Measurements from ENCODE around the gene CYP24A1.

Gene CYP24A1

DNA sequence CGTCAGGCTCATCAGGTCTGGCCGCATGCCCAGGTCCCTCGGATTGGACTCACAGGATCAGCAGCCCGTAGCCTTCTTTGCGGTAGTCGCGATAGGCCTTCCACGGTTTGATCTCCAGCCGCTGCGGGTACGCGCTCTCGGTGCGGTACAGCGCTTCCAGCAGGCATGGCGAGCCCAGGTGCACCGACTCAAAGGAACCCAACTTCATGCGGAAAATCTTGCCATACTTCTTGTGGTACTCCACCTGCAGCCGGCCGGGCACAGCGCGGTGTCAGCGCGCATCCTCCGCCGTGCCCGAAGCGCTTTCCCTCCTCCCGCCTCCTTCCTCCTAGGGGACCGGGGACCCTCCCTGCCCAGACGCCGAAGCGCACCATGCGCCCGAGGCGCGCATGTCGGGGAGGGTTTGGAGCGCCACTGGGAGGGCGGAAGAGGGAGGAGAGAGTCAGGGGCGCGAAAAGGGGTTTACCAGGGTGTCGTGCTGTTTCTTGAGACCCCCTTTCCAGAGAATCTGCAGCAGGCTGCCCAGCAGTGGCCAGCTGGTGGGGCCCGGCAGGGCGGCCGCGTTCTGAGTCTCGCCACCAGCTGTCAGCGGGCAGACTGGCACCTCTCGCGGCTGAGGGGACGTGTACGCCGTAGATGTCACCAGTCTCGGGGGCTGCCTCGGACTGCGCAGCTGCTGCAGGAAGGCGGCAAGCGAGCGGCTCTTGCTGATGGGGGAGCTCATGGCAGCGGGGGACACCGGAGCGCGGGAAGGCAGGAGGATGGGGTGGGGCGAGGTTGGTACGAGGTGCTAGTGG, 732 bp downstream of the CYP24A1 start:
- peak; percentile 29 for DNase-seq

DNA sequence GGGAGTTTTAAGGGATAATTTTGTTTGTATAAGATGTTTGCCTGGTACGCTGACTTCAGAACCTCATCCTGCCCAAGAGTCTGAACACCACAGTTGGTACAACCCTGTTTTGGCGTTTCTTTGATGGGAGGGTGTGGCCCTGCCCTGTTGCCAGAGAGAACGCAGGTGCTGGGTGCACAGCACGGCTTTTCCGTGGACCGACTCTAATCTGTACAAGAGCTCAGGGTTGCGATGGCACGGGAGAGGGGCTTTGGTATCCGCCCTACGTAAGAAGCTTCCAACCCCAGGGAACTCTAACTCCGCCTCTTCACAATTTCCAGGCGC, 1.3 kb downstream of the CYP24A1 start:
- no peak for DNase-seq

GRCh38 chr20:54170963-54171362, 2.8 kb downstream of the CYP24A1 start:
- no peak for DNase-seq

GRCh38 chr20:54170026-54170471, 3.7 kb downstream of the CYP24A1 start:
- no peak for DNase-seq

- DNase-seq: no peak
These were observed 4.6 kb downstream of the CYP24A1 start for GRCh38 chr20:54168961-54169862.

DNA sequence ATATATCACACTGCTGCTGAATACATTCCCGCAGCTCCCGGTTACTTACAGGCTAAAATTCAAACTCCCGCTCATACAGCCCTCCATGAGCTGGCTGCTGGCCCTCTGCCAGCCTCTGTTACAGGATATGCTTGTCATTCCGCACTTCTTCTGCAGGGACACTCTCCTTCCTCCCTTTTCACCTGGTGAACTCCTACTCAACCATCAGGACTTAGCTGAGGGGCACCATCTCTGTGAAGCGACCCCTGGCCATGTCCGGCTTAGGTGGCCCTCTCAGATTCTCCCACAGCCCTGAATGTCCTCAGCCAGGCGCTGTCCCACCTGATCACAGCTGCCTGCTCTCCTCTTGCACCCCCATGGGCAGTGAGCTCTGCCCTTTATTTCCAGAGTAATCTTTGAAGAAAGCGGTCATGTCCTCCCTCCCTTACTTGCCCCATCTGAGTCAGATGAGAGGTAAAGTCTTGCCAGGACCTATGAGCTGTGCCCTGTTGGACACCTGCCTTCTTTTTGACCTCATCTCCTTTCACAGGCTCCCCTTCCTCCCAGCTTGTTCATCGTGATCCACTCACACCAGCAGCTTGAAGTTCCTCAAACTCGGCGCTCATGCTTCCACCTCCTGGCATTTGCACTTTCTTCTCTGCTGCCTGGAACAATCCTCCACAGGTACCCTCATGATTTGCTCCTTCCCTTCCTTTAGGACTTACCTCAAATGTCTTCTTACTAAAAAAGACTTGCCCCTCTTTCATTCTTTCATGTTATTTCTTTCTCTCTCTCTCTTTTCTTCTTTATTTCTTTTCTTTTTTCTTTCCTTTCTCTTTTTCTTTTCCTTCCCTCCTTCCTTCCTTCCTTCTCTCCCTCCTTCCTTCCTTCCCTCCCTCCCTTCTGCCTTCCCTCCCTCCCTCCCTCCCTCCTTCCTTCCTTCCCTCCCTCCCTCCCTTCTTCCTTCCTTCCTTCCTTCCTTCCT, 5.6 kb downstream of the CYP24A1 start:
- DNase-seq: peak; percentile 58

- no peak for DNase-seq
These were observed 6.7 kb downstream of the CYP24A1 start for GRCh38 chr20:54166987-54167662.

- DNase-seq: no peak
These were observed 8.0 kb downstream of the CYP24A1 start for GRCh38 chr20:54165803-54166202.

- no peak for DNase-seq
These were observed 8.8 kb downstream of the CYP24A1 start for GRCh38 chr20:54165014-54165413.

DNA sequence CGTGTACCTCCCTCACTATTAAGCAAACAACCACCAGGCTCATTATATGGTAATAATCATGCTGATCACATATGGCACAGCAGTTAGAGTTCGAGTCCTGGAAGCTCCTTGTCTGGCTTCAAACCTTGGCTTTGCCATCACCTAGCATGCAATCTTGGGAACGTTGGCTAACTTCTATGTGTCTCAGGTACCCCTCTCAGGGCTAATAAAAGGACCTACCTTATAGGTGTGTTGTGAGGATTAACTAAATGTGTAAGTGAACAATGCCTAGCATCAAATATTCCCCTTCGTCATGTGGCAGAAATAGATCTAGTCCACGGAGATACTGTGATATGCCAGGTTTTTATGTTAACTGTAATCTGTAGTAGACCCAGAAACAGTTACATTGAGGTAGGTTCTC, 10.4 kb downstream of the CYP24A1 start:
- no peak for DNase-seq

- DNase-seq: no peak
These were observed 11.3 kb downstream of the CYP24A1 start for GRCh38 chr20:54162378-54163009.

DNA sequence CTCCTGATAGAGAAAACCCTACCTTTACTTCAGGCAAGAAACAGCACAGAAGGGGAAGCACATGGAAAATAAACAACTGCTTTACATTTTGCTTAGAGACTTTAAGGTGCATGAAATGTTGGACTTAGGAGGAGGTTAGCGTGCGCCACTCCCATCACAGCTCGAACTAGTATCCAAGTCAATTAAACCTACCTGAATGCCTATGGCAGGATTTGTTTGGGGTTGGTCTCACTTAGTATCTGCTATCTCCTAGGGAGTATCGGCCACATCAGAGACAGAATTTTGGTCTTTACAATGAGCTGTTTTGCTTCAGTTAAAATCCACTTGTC, 12.0 kb downstream of the CYP24A1 start:
- no peak for DNase-seq

DNA sequence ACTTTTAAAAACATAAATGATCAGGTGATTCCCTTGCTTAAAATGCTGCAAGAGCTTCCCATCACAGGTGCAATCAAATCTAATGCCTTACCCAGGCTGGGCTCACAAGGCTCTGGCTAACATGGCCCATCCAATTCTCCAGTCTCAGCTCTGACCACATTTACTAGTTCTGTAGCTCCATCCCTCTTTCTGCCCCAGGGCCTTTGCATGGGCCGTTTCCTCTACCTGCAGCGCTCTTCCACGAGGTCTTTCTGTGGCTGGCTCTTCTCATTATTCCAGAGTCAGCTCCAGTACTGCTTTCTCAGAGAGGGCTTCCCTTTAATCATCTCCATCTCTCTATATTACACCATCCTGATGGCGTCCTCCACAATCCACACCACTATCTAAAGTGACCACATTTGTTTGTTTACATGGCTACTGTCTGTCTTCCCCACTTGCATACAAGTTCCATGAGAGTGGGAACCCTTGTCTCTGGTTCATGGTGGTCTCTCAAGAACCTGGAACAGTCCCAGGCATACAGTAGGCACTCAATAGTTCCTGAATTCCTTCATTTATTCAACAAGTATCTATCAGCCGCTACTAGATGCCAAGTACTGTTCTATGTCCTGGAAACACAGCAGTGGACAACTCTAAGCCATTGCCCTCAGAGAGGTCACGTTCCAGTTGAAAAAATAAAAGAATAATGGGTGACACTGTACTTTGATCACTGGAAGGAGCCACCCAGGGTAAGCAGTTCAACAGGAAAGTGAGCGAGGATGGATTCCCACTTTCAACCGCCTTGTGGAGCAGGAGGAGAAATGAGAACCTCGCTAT, 12.6 kb downstream of the CYP24A1 start:
- no peak for DNase-seq

DNA sequence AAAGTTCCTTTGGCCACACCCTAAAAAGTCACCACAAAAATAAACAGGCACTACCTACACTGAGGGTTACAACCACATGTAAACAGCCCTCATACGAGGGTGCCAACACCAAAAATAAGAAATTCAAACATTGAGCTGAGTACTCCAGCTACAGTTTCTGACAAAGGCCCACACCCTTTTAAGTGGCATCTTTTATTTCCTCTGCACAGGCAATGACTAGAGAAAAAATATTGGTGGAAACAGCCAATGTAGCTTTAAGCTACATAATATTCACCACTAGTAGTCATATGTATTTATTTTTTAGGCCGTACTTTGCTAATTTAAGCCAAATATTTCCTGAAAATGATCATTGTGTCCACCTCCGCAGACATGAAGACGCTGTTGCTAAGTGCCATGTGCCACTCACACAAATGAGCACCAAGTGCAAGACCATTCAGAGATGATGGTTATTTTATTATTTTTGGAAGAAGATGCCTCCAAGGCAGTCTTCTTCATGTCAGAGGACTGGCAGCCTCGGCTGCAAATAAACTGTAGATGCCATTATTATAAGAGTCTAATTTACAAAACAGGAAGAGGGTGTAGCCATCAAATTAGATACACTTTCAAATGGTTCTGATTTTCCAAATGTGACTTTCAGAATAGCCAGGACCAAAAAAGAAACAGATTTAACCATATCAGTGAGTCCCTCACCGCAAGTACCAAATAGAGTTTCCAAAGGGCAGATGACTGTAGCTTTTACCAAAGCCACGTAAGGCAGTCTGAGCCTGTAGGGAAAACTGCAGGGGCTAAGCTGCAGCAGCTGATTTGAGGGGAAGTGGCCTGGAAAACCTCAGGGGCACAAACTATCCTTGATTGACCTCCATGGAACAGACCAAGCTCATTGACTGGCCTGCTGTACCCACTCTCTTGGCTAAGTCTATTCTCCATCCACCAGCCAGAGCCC, 13.4 kb downstream of the CYP24A1 start:
- no peak for DNase-seq

DNA sequence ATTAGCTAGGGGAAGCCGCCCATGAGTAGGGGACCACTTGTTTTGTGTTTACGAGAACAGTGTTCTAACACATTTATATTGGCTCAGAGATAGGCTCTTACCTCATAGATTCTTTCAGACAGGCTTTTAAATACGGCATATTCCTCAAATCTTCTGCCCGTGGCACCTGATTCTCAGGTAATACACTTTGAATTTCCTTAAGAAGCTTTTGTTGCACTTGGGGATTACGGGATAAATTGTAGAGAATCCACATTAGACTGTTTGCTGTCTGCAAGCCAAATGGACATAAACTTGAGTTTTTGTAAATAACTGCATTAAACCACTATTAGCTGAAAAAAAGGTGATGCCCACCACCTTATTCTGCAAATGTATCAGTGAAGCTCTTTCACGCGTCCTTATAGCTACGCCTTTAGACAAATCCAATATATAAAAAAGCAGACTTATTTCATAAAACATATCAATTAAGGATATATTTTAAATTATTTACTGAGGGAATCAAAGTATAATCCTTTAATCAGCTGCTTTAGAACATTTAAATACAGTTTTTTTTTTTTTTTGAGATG, 14.8 kb downstream of the CYP24A1 start:
- no peak for DNase-seq

DNA sequence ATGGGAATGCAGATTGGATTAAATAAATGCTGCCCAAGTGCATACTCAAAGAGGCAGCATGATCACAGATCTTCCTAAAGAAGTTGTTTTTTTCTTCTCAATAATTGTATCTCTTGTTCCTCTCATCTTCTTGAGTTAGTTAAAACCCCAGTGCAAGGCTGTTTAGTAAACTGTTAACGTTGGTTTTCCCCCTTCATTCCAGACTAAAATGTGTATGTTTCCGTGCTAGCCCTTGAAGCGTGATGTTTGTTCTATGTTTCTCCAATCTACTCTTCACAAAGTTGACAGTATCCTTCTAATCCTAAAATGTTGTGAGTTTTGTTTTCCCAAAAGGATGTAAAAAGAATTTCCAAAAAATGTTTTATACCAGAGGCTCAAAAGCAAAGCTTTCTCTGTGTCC, 15.6 kb downstream of the CYP24A1 start:
- no peak for DNase-seq

- DNase-seq: no peak
These were observed 16.6 kb downstream of the CYP24A1 start for GRCh38 chr20:54156981-54157835.

DNA sequence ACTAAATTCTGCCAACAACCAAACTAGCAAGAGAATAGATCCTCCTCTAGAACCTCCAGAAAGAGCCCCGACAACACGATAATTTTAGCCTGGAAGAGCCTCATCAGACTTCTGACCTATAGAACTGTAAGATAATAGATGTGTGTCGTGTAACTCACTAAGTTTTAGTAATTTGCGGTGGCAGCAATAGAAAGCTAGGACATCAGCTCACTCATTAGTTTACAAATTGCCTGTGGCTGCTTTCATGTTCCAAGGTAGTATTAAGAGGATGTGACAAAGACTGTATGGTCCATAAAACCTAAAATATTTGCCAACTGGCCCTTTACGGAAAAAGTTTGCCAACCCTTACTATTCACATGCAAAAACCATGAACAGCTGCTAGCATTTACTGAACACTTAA, 17.3 kb downstream of the CYP24A1 start:
- DNase-seq: no peak
